ENCODE measurements around the gene MYO10.

MYO10 gene

GRCh38 chr5:16812911-16813310 lies 123.2 kb downstream of the MYO10 start:
- peak; percentile 27 for TF ChIP-seq CTCF (IDR thresholded peaks at IDR 0.05; ENCODE audit: low read depth, low read length)
- DNase-seq (ENCODE audit: low read depth in 2 of 2), result peak; percentile 73 to 86
- H3K4me3 ChIP-seq (replicated peaks in 1 of 2; ENCODE audit: low read depth in 2 of 2, low read length in 2 of 2), result no peak overlapping the region

GRCh38 chr5:16812448-16812847 lies 123.6 kb downstream of the MYO10 start:
- peak in 1 of 2 donors; percentile 42 for DNase-seq (ENCODE audit: low read depth in 2 of 2)
- TF ChIP-seq CTCF (IDR thresholded peaks at IDR 0.05; ENCODE audit: low read depth, low read length), result no peak
- no peak overlapping the region for H3K4me3 ChIP-seq (replicated peaks in 1 of 2; ENCODE audit: low read depth in 2 of 2, low read length in 2 of 2)

GRCh38 chr5:16810208-16810854 lies 125.8 kb downstream of the MYO10 start:
- no peak for TF ChIP-seq CTCF (IDR thresholded peaks at IDR 0.05; ENCODE audit: low read depth, low read length)
- no peak for DNase-seq (ENCODE audit: low read depth in 2 of 2)
- no peak overlapping the region for H3K4me3 ChIP-seq (replicated peaks in 1 of 2; ENCODE audit: low read depth in 2 of 2, low read length in 2 of 2)

- no peak for TF ChIP-seq CTCF (IDR thresholded peaks at IDR 0.05; ENCODE audit: low read depth, low read length)
- peak; percentile 65 to 86 for DNase-seq (ENCODE audit: low read depth in 2 of 2)
- H3K4me3 ChIP-seq (replicated peaks in 1 of 2; ENCODE audit: low read depth in 2 of 2, low read length in 2 of 2), result no peak overlapping the region
These were observed 126.5 kb downstream of the MYO10 start for GRCh38 chr5:16809395-16810207.

GRCh38 chr5:16809010-16809394 lies 127.1 kb downstream of the MYO10 start:
- no peak for DNase-seq (ENCODE audit: low read depth in 2 of 2)
- TF ChIP-seq CTCF (IDR thresholded peaks at IDR 0.05; ENCODE audit: low read depth, low read length), result no peak
- H3K4me3 ChIP-seq (replicated peaks in 1 of 2; ENCODE audit: low read depth in 2 of 2, low read length in 2 of 2), result no peak overlapping the region

- DNase-seq (ENCODE audit: low read depth in 2 of 2), result no peak
- no peak overlapping the region for H3K4me3 ChIP-seq (replicated peaks in 1 of 2; ENCODE audit: low read depth in 2 of 2, low read length in 2 of 2)
- TF ChIP-seq CTCF (IDR thresholded peaks at IDR 0.05; ENCODE audit: low read depth, low read length), result no peak
These were observed 128.1 kb downstream of the MYO10 start for GRCh38 chr5:16808021-16808420.

Measured in cardiac fibroblast (primary cell).